Inflammatory macrophage treated with lipopolysaccharide for 1 hour (primary cell): ENCODE measurements around the gene TTC7B.

Source experiments
- DNase-seq, 2 donors: peaks; one replicate each; pipeline ENCODE4 v3.0.0-alpha.2; 2020 to 2022

Gene TTC7B

GRCh38 chr14:90767899-90768298, 48.3 kb downstream of the TTC7B start:
- no peak for DNase-seq

GRCh38 chr14:90760591-90761316, 55.5 kb downstream of the TTC7B start:
- peak; percentile 25 to 59 for DNase-seq

- no peak for DNase-seq
Measured at GRCh38 chr14:90760078-90760444, 56.2 kb downstream of the TTC7B start.

GRCh38 chr14:90759370-90760077, 56.7 kb downstream of the TTC7B start:
- no peak for DNase-seq

GRCh38 chr14:90758959-90759358, 57.3 kb downstream of the TTC7B start:
- DNase-seq, result peak; percentile 37 to 51

- peak; percentile 84 to 96 for DNase-seq
Measured at GRCh38 chr14:90758028-90758889, 58.0 kb downstream of the TTC7B start.

- DNase-seq, result no peak
Measured at GRCh38 chr14:90757452-90757851, 58.8 kb downstream of the TTC7B start.

GRCh38 chr14:90756755-90757345, 59.4 kb downstream of the TTC7B start:
- no peak for DNase-seq

GRCh38 chr14:90755661-90756304, 60.4 kb downstream of the TTC7B start:
- DNase-seq, result no peak

GRCh38 chr14:90753456-90754005, 62.7 kb downstream of the TTC7B start:
- no peak for DNase-seq

- no peak for DNase-seq
Measured at GRCh38 chr14:90750701-90751100, 65.5 kb downstream of the TTC7B start.

- no peak for DNase-seq
Measured at GRCh38 chr14:90750191-90750590, 66.0 kb downstream of the TTC7B start.

GRCh38 chr14:90747909-90748308, 68.3 kb downstream of the TTC7B start:
- DNase-seq, result no peak

GRCh38 chr14:90743826-90744225, 72.4 kb downstream of the TTC7B start:
- DNase-seq, result no peak

- no peak for DNase-seq
Measured at GRCh38 chr14:90743425-90743824, 72.8 kb downstream of the TTC7B start.

- DNase-seq, result no peak
Measured at GRCh38 chr14:90742729-90743128, 73.5 kb downstream of the TTC7B start.

GRCh38 chr14:90742252-90742651, 74.0 kb downstream of the TTC7B start:
- no peak for DNase-seq

- DNase-seq, result no peak
Measured at GRCh38 chr14:90741682-90741946, 74.6 kb downstream of the TTC7B start.

GRCh38 chr14:90740946-90741681, 75.1 kb downstream of the TTC7B start:
- no peak for DNase-seq

GRCh38 chr14:90740081-90740480, 76.1 kb downstream of the TTC7B start:
- no peak for DNase-seq

- no peak for DNase-seq
Measured at GRCh38 chr14:90739318-90740068, 76.7 kb downstream of the TTC7B start.
